Activated naive CD4-positive, alpha-beta T cell treated with Interleukin-2 at 50 U/mL for 16 hours (primary cell): ENCODE measurements around the gene HPX.

Source experiments
- DNase-seq: peaks from one replicate; pipeline ENCODE4 v3.0.0-alpha.2; 2020

Gene HPX

GRCh38 chr11:6458352-6459098 lies 17.7 kb upstream of the HPX start:
- DNase-seq: no peak

DNA sequence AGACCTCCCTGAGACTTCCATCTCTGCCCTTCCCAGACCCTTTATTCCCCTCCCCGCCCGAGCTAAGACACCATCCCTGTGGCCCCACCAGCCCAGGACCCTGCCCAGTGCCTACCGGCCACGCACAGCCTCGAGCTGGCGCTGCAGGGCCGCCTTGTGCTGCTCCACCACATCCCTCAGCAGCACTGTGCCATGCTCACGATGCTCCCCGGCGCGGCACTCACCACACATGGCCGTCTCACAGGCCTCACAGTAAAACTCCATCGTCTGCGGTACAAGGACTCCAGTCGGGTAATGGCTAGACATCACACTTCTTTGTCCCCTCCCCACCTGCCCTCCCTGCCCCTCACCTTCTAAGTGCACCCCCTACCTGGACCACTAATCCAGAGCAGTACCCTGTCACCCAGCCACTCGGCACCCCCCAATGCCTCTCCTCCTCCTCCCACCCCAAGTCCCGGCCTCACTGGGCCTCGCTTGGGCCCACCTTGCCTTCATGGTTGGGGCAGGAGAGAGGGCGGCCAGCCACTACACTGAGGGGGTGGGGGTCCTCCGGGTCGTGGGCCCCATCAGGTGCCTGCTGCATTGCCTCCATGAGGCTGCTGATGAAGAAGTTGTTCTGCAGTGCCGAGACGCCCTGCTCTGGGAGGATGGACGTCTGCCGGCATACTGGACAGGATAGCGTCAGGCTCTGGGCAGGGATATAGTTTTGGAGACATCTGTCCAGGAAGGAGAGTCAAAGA lies 17.0 kb upstream of the HPX start:
- no peak for DNase-seq

DNA sequence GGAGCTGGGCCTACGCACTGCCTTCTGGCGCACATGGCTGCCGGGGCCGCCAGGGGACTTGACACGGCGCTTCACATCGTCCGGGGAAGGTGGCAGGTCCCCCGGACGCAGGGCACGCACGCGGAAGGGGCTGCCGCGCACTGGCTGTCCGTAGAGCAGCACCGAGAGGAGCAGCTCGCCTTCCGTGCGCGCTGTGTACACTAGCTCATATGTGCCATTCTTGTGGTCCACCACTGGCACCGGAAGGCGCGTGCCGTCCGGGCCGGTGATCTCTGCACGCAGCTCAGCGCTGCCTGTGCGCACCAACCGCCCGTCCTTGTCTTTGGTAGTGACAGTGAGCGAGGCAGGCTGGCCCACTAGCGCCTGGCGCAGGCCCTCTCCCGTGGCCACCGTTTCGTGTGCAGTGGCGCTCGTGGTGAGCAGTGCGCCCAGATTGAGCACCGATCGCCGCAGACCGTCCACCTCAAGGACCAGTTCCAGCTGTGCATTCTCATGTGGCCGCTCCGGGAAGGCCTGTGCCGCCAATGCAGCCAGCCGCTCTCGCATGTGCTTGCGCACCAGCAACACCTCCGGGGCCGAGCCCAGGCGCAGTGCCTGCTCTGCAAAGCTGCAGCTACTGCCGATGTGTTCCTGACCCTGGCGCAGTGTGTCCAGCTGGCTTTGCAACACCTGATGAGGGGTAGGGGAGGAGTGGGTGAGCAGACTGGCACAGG lies 15.7 kb upstream of the HPX start:
- no peak for DNase-seq

GRCh38 chr11:6455070-6455469 lies 14.3 kb upstream of the HPX start:
- no peak for DNase-seq

GRCh38 chr11:6453152-6453551 lies 12.4 kb upstream of the HPX start:
- DNase-seq: no peak

GRCh38 chr11:6452219-6452618 lies 11.4 kb upstream of the HPX start:
- DNase-seq: no peak

DNA sequence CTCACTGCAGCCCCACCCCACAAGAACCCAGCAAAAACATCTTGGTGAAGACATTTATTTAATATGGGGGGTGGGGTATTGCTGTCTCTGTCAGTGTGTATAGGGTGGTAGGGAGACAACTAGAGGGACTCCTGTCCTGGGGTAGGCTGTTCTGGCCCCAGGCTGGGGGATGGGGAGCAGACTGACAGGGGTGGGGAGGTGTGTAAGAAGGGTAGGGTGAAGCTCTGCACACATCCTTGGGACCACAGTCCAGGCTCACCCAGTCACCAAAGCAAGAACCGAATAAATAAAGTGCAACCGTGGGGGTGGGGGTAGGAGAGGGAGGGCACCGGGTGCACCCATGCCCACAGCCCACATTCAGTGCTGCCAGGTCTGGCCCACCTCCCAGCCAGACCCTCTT lies 7.8 kb upstream of the HPX start:
- no peak for DNase-seq

DNA sequence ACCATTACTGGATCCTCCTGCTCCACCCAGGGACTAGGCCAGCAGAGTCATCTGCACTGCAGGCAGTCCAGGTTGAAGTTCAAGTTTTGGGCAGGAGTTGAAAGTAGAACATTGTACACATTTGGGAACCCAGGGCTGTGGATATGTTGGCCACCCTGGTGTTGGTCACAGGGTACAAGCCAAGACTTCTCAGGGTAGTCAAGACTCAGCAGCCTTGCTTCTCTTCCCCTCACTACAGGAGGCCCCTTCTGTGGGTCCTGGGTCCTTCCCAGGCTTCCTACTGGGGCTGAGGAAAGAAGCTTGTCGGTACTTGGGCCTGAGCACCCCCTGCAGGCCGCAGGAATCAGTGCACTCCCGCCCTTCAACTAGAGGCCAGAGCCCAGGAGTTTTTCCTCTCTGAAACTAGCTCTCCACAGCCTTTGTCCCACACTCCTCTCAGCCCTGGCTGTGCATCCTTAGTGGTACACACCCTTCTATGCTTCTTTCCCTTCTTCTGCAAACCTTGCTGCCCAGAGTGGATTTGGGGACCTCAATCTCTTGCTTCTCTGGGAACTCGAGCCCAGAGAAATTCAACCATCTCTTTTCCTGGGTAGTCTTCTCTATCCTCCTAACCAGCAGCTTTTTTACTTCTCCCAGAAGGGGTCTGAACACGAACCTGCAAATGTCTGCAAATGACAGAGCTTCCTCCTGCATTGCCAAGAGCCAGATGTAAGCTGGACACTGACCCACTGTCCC lies 2.6 kb upstream of the HPX start:
- DNase-seq: peak; percentile 53

DNA sequence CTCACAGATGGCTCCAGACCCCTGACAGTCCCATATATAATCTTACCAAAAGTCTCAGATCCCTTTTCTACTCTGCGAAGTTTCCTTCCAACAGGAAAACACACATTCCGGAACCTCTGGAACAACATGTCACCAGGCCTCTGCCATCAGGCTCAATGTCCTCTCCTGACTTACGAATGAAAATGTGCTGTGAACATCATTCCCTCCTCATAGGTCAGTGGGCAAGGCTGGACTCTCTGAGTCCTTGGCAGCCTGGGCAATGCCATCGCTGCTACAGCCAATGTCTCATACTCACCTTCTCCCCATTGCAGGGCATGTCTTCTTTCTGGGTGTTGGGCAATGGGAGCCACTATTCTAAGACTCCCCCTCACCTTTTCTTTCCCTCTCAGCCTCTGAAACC lies 1.7 kb upstream of the HPX start:
- DNase-seq: no peak

DNA sequence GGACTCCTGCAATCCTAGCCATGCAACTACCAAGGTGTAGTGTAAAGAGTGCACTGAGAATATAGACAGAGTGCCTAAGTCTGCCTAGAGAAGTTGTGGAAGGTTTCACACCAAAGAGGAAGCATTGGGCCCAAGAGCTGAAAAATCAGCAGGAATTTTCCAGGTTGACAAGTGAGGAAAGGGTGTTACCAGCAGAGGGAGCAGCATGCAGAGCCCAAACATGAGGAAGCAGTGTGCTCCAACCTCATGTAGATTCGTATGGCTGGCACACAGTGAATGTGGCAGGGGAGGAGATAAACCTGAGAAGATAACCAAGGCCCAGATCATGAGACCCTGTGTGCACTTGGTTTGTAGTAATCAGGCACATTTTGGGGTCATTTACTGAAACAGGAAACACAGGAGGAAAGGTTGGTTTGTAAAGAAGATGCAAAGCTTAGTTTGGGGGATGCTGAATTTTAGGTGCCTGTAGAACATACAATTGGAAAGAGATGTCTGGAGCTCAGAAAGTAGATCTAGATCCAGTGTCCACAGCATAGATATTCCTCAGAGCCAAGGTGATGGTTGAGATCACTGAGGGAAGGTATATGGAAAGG lies 1.7 kb downstream of the HPX start:
- peak; percentile 30 for DNase-seq

GRCh38 chr11:6437993-6438392 lies 2.8 kb downstream of the HPX start:
- DNase-seq: no peak

DNA sequence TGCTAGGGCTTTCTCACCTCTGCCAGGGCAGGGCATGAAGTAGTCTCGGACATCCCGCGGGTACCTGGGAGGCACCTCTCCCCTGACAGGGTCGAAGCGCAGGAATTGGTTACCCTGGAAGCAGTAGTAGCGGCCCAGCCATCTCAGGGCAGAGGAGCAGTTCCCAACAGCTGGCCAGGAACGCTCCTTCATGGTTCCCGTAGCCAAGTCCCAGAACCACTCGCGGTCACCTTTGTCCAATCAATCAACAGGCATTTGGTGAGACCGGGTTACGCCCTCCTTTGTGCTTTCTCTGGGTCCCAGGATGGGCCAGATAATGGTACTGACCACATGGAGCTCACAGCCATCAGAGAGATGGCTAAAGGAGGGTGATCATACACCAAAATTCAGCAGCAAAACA lies 3.4 kb downstream of the HPX start:
- DNase-seq: no peak

DNA sequence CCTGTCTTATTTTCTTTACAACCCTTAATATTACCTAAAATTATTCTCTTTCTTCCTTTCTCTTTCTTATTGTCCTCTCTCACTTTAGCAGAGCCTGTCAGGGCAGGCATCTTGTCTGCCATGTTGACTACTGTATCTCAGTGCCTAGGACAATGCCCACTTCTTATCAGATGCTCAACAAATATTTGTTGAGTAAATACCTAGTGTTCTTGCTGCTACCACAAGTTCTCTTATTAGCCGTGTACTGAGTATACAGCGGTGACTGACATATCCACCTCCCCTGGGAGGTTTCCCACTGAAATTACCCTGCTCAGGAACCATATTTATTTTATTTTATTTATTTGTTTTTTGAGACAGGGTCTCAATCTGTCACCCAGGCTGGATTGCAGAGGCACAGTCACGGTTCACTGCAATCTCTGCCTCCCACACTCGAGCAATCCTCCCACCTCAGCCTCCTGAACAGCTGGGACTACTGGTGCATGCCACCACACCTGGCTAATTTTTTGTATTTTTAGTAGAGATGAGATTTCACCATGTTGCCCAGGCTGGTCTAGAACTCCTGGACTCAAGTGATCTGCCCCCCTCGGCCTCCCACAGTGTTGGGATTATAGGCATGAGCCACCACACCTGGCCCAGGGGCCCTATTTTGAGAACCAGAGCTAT lies 6.7 kb downstream of the HPX start:
- DNase-seq: no peak

DNA sequence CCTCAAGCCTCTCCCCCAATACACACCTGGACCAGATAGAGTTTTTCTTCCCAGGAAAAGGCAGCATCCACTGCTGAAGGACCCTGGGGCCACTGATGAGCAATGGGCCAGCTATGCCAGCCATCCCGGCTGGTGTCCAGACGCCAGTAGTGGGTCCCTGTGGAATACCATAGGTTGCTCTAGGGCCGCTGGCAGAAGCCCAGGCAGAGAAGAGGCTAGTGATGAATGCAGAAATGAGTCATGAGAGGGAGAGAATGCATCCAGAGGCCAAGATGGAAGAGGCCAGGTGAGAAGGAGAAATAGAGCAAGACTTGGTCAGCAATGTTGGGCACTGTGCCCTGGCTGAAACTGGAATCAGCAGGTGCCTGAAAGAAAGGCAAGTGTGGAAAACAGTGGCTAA lies 8.9 kb downstream of the HPX start:
- no peak for DNase-seq

GRCh38 chr11:6427516-6427915 lies 13.3 kb downstream of the HPX start:
- DNase-seq: no peak

DNA sequence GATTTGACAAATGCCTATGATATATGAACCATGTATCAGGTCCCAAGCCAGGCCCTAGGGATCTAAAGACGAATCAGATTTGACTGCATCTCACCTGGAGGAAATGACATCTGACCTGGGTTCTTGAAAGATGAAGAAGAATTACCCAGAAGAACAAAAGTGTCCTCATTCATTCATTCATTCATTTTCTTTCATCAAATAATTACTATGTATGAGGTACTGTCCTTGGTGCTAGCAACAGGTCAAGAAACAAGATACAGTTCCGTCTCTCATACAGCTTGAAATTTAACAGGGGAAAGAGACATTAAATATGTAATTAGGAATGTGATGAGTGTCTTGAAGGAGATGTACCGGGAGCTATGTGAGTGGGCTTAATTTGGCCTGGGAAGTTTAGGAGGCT lies 20.1 kb downstream of the HPX start:
- no peak for DNase-seq

DNA sequence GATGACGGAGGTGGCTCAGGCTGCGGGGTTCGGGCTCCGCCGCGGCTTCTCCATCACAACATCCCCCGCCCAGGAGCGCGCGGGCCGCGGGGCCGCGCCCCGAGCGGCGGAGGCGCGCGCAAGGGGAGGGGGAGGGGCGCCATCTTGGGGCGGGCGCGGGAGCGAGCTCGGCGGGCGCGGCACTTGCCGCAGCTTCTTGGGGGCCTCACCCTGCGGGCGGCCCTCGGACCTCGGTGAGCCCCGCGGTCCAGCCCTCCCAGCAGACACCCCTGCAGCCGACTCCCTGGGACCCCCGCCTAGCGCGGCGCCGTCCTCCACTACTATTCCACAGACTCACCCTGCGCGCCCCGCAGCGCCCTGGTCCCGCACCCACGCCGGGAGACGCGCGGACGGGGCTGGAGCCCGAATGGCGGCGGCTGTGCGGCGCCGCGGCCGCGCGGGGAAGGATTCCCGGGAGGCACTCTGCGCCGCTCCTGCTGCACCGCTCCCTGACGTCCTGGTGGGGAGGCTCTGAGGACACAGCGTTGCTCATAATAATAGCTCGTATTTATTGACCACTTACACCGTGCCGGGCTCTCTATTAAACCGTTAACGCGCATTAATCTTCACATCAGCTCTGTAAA lies 21.7 kb downstream of the HPX start, which contains the start of gene APBB1:
Gene APBB1 (minus strand): TSS at position 86 of the 623 bp plus-strand sequence. CDS start 7,747 bp downstream, outside the sequence.
- DNase-seq: peak; percentile 73

GRCh38 chr11:6418557-6419008 lies 22.2 kb downstream of the HPX start:
- DNase-seq: peak; percentile 20

GRCh38 chr11:6417907-6418556 lies 22.8 kb downstream of the HPX start:
- no peak for DNase-seq

- no peak for DNase-seq
Observed at GRCh38 chr11:6415797-6416196, 25.0 kb downstream of the HPX start.

DNA sequence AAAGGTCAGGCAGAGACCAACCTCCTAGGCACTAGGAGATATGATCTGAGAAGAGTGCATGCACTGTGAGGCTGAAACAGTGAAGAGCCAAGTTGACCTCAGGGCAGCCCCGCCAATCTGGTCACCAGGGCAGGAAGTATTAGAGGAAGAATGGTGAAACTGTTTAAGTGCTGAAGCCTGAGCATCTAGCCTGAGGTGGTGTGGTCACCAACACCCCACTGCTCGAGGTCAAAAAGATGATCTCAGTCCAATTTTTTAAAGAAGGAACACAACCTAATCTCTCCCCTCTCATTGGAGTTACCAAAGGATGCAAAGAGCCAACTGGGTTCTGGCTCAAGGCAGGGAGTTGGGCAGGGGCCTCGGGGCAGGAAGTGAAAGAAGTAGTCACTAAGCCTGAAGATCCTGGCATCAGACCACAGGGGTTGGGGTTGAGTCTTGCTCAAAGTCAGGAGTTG lies 25.9 kb downstream of the HPX start:
- no peak for DNase-seq
